GM12878 (cell line): Measurements from ENCODE around the gene MORN4. TPM values are rescaled to one million over a fixed set of nuclear protein-coding genes. Genes with fewer than 3 reads are reported as not detected.
A peak's percentile ranks its signal among the peaks of the same experiment; 100 is the strongest.
"Not testable (repeated sequence)": the region's sequence is repeated elsewhere in the genome, so short reads cannot be mapped to it uniquely, and the experiment has no call there.

Experiments
- ATAC-seq: fragments of 200-7000 bp; cut with Tn5 transposase; 3 replicates; pipeline ENCODE4 v1.9.1; 2020; ENCODE audit warnings: mild to moderate bottlenecking, moderate library complexity
- BruUV-seq: library from RNA; stranded (reverse); fragments of 400-500 nt; replicated peaks from 2 replicates; lab custom pipeline; 2021; lab: Mats Ljungman, UMichigan
- CTCF ChIA-PET: fragments of 300-600 bp; sonication (Branson Sonifier 250); formaldehyde crosslinking; extraction: SDS; loops from one replicate; lab custom pipeline; 2021; ENCODE audit warnings: inconsistent platforms; lab: Yijun Ruan, JAX
- POLR2A ChIA-PET: fragments of 350-600 bp; formaldehyde crosslinking; extraction: SDS; loops from one replicate; lab custom pipeline; 2021; ENCODE audit warnings: inconsistent platforms; lab: Charles Lee
- RAD21 ChIA-PET: fragments of 300-600 bp; sonication (Branson Sonifier 250); formaldehyde crosslinking; loops from one replicate; lab custom pipeline; 2023; ENCODE audit warnings: antibody characterized with exemption; ENCODE audit not compliant: unreplicated experiment; lab: Charles Lee
- SMC1A ChIA-PET: fragments of 300-600 bp; sonication (Branson Sonifier 250); formaldehyde crosslinking; loops from one replicate; lab custom pipeline; 2023; ENCODE audit not compliant: unreplicated experiment, uncharacterized antibody; lab: Charles Lee
- DNase-seq: peaks from one replicate; pipeline ENCODE4 v3.0.0-alpha.2; 2011; ENCODE audit warnings: low read depth, low spot score
- FAIRE-seq: peaks from 3 replicates; lab custom pipeline; 2011; peaks lifted over from hg19 to GRCh38; lab: Jason Lieb, UNC
- H2AFZ ChIP-seq: 2 replicates; pipeline ENCODE4 v1.6.0; 2011; ENCODE audit warnings: low read depth, low read length, control low read depth; ENCODE audit not compliant: control insufficient read depth
- H3K27ac ChIP-seq: 2 replicates; pipeline ENCODE4 v1.5.1; 2011; ENCODE audit warnings: control low read depth; ENCODE audit not compliant: control insufficient read depth, insufficient read depth
- H3K27me3 ChIP-seq, 2 experiments: replicated peaks in 1 of 2; 2 replicates each; pipeline versions ENCODE4 v1.6.0 to v1.6.1; 2011; ENCODE audit warnings: low read length in 1 of 2; ENCODE audit not compliant: control insufficient read depth in 2 of 2, insufficient read depth in 2 of 2
- H3K36me3 ChIP-seq, 2 experiments: 2 replicates each; pipeline ENCODE4 v1.5.1; 2011; ENCODE audit warnings: low read length in 1 of 2; ENCODE audit not compliant: control insufficient read depth in 2 of 2, insufficient read depth in 2 of 2
- H3K4me1 ChIP-seq: 2 replicates; pipeline ENCODE4 v1.6.1; 2011; ENCODE audit warnings: mild to moderate bottlenecking, low read length, moderate library complexity, mixed read lengths; ENCODE audit not compliant: control insufficient read depth, insufficient read depth
- H3K4me2 ChIP-seq: 2 replicates; pipeline ENCODE4 v1.6.0; 2011; ENCODE audit warnings: control low read depth; ENCODE audit not compliant: control insufficient read depth, insufficient read depth
- H3K4me3 ChIP-seq: fragments of 200-600 bp; sonication (generic); 2 replicates; pipeline ENCODE4 v1.5.1; 2016
- H3K79me2 ChIP-seq: 2 replicates; pipeline ENCODE4 v1.6.0; 2011; ENCODE audit warnings: low read length; ENCODE audit not compliant: control insufficient read depth, insufficient read depth
- H3K9ac ChIP-seq: 2 replicates; pipeline ENCODE4 v1.8.0; 2011; ENCODE audit warnings: low read length, control low read depth, mixed read lengths; ENCODE audit not compliant: control insufficient read depth, insufficient read depth
- H3K9me3 ChIP-seq: replicated peaks from 3 replicates; pipeline ENCODE4 v1.5.1; 2011; ENCODE audit warnings: mild to moderate bottlenecking, low read length; ENCODE audit not compliant: control insufficient read depth, insufficient read depth
- H4K20me1 ChIP-seq: 2 replicates; pipeline ENCODE4 v1.6.0; 2011; ENCODE audit not compliant: control insufficient read depth, insufficient read depth
- BACH1 ChIP-seq: fragments of 450-650 bp; IDR thresholded peaks from 2 replicates; pipeline ENCODE4 v1.6.1; 2017; ENCODE audit warnings: mild to moderate bottlenecking, borderline replicate concordance
- EED ChIP-seq: sonication (generic); IDR thresholded peaks from 2 replicates; pipeline ENCODE4 v1.6.1; 2016; ENCODE audit warnings: antibody characterized with exemption, low read depth
- HDAC6 ChIP-seq: fragments of 200-600 bp; sonication (generic); IDR thresholded peaks from one replicate; pipeline ENCODE4 v1.8.0; 2017; ENCODE audit warnings: antibody characterized with exemption; ENCODE audit not compliant: unreplicated experiment
- LARP7 ChIP-seq: fragments of 450-650 bp; IDR thresholded peaks from 2 replicates; pipeline ENCODE4 v1.6.1; 2017; ENCODE audit warnings: mild to moderate bottlenecking
- RBBP5 ChIP-seq: fragments of 200-600 bp; sonication (generic); conservative IDR thresholded peaks from 2 replicates; pipeline ENCODE4 v1.6.1; 2016
- RUNX3 ChIP-seq: IDR thresholded peaks from 2 replicates; pipeline ENCODE4 v1.6.1; 2012; ENCODE audit warnings: low read length, inconsistent platforms
- SUZ12 ChIP-seq: fragments of 200-600 bp; sonication (generic); IDR thresholded peaks from one replicate; pipeline ENCODE4 v1.6.1; 2018; ENCODE audit warnings: antibody characterized with exemption, mild to moderate bottlenecking; ENCODE audit not compliant: unreplicated experiment
- ZNF622 ChIP-seq: fragments of 450-650 bp; IDR thresholded peaks from 2 replicates; pipeline ENCODE4 v1.6.1; 2017; ENCODE audit warnings: mild to moderate bottlenecking, inconsistent platforms
- WGBS: methylation state at CpG from one replicate; pipeline ENCODE4 v1.1.6; 2016; ENCODE audit warnings: low lambda C conversion rate; ENCODE audit not compliant: insufficient replicate concordance, insufficient coverage; ENCODE audit errors: missing lambda C conversion rate; 5-methylcytosine and 5-hydroxymethylcytosine counted together
- in situ Hi-C: fragments of 300-500 bp; cut with MboI; formaldehyde crosslinking; loops from 9 replicates; pipeline ENCODE4 v1.14.3; 2018; ENCODE audit warnings: mixed read lengths
- intact Hi-C: fragments of 100-400 bp; cut with micrococcal nuclease; formaldehyde crosslinking; loops from one replicate; pipeline ENCODE4 v1.14.2; 2022; ENCODE audit not compliant: unreplicated experiment
- polyA plus RNA-seq, 11 experiments: library from polyadenylated mRNA; depleted of rRNA in 4 of 11; unstranded in 6 of 11; stranded (reverse) in 5 of 11; fragments of >200 nt; fragmentation: Nextera tagmentation in 4 of 11; fragmentation: Illumina TruSeq in 1 of 11; extraction: Ambion mirVana in 4 of 11; extraction: Trizol in 1 of 11; gene quantifications; 1 replicate in 1 of 11; 2 replicates in 10 of 11; pipeline versions ENCODE4 v1.2.1 to v1.2.3, GENCODE V29; 2011 to 2016; ENCODE audit warnings: inconsistent platforms in 2 of 11, missing spikeins in 2 of 11, low read depth in 1 of 11
- total RNA-seq, 4 experiments: library from RNA; depleted of rRNA in 3 of 4; stranded (reverse); fragments of >200 nt in 3 of 4; fragmentation: Illumina TruSeq in 1 of 4; extraction: Trizol in 1 of 4; gene quantifications; 2 replicates each; pipeline versions ENCODE4 v1.2.1 to v1.2.3, GENCODE V29; 2013 to 2021
- TF ChIP-seq, protein P1 (sequence below): IDR thresholded peaks from 2 replicates; pipeline ENCODE4 v1.6.1; 2012; ENCODE audit warnings: low read length, inconsistent platforms
- TF ChIP-seq, protein P2 (sequence below): fragments of 450-650 bp; formaldehyde crosslinking; IDR thresholded peaks from 2 replicates; pipeline ENCODE4 v1.5.0; 2022; ENCODE audit warnings: mild to moderate bottlenecking, missing genetic modification characterization

MORN4 gene
- total and polyA plus RNA-seq, 10 of the 15 experiments (the other 5 are each of a cell fraction or from before 2014, with no cell fraction given) = 1.3 to 5.5 (median 2.6) TPM

DNA sequence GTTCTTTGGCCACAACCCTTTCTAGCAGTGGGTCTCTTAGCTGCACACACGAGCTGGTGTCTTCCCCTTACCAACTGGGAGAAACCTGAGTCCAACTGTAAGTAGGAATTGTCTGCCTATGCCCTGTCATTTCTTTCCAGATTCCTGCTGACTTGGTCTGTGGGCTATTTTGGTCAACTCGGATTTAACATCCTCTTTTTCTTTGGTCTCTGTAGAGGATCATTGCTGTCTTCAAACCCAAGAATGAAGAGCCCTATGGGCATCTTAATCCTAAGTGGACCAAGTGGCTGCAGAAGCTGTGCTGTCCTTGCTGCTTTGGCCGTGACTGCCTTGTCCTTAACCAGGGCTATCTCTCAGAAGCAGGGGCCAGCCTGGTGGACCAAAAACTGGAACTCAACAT is 17.4 kb upstream of the MORN4 start (continued):
- TF ChIP-seq, protein P1, sequence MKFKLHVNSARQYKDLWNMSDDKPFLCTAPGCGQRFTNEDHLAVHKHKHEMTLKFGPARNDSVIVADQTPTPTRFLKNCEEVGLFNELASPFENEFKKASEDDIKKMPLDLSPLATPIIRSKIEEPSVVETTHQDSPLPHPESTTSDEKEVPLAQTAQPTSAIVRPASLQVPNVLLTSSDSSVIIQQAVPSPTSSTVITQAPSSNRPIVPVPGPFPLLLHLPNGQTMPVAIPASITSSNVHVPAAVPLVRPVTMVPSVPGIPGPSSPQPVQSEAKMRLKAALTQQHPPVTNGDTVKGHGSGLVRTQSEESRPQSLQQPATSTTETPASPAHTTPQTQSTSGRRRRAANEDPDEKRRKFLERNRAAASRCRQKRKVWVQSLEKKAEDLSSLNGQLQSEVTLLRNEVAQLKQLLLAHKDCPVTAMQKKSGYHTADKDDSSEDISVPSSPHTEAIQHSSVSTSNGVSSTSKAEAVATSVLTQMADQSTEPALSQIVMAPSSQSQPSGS = no peak
- no peak for TF ChIP-seq HDAC6
- no peak for TF ChIP-seq SUZ12
- TF ChIP-seq ZNF622 = no peak
- no peak for TF ChIP-seq LARP7
- TF ChIP-seq, protein P2, sequence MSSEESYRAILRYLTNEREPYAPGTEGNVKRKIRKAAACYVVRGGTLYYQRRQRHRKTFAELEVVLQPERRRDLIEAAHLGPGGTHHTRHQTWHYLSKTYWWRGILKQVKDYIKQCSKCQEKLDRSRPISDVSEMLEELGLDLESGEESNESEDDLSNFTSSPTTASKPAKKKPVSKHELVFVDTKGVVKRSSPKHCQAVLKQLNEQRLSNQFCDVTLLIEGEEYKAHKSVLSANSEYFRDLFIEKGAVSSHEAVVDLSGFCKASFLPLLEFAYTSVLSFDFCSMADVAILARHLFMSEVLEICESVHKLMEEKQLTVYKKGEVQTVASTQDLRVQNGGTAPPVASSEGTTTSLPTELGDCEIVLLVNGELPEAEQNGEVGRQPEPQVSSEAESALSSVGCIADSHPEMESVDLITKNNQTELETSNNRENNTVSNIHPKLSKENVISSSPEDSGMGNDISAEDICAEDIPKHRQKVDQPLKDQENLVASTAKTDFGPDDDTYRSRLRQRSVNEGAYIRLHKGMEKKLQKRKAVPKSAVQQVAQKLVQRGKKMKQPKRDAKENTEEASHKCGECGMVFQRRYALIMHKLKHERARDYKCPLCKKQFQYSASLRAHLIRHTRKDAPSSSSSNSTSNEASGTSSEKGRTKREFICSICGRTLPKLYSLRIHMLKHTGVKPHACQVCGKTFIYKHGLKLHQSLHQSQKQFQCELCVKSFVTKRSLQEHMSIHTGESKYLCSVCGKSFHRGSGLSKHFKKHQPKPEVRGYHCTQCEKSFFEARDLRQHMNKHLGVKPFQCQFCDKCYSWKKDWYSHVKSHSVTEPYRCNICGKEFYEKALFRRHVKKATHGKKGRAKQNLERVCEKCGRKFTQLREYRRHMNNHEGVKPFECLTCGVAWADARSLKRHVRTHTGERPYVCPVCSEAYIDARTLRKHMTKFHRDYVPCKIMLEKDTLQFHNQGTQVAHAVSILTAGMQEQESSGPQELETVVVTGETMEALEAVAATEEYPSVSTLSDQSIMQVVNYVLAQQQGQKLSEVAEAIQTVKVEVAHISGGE (CRISPR knock-in tag) = no peak
- TF ChIP-seq RBBP5 = no peak
- TF ChIP-seq RUNX3 = no peak
- TF ChIP-seq EED = no peak
- TF ChIP-seq BACH1 = no peak

DNA sequence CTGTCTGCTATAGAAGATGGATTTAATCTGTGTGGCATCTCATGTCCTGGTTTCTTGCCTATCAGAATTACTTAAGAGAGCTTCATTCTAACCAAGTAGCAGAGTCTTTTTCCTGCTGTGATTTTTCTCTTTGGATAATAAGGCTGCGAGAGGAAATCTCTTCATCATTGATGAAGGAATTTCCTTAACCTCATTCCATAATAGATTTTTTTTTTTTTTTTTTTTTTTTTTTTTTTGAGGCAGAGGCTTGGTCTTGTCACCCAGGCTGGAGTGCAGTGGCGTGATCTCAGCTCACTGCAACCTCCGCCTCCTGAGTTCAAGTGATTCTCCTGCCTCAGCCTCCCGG is 16.1 kb upstream of the MORN4 start:
- SMC1A ChIA-PET = interaction anchor here (0.6 to 1.5 kb wide), 7 partner anchors 20 to 474 kb away, joined by 3 to 7 read pairs (median 4); partner anchors contain the start of gene AVPI1
- peak overlapping the region; percentile 79 for H2AFZ ChIP-seq
- H3K9me3 ChIP-seq, H3K27me3 ChIP-seq, BruUV-seq, FAIRE-seq, H4K20me1 ChIP-seq, ATAC-seq, in situ Hi-C loops, intact Hi-C loops, DNase-seq, H3K4me1 ChIP-seq, H3K9ac ChIP-seq, H3K4me3 ChIP-seq, H3K79me2 ChIP-seq, H3K36me3 ChIP-seq: not testable (repeated sequence)
- H3K27ac ChIP-seq = peak overlapping the region; percentile 60
- WGBS = 100% methylated on average over 4 of the region's 4 CpGs
- H3K4me2 ChIP-seq = peak overlapping the region; percentile 48
- POLR2A ChIA-PET = interaction anchor here (0.7 to 1.2 kb wide), 4 partner anchors 10 to 152 kb away, joined by 3 to 5 read pairs (median 4); partner anchors contain the start of gene AVPI1
- RAD21 ChIA-PET = interaction anchor here (1.9 to 2.1 kb wide), 2 partner anchors 27 to 77 kb away, joined by 4 to 9 read pairs; partner anchors contain the start of gene ANKRD2
- CTCF ChIA-PET = interaction anchor here (0.6 to 2.4 kb wide), 4 partner anchors 27 to 1040 kb away, joined by 3 to 6 read pairs (median 4); partner anchors contain the start of gene ANKRD2
